Erythroblast (primary cell): ENCODE results near the gene FGD6.

ENCODE experiments used
- GATA1 ChIP-seq: IDR thresholded peaks from 2 replicates; pipeline ENCODE4 v1.6.1; 2011; ENCODE audit warnings: low read depth, mild to moderate bottlenecking, control low read depth, low read length, moderate library complexity
- POLR2A ChIP-seq: IDR thresholded peaks from 2 replicates; pipeline ENCODE4 v1.6.1; 2011; ENCODE audit warnings: mild to moderate bottlenecking, low read length

- TF ChIP-seq POLR2A = no peak
- TF ChIP-seq GATA1 = no peak
These were observed 11.3 kb upstream of the FGD6 start for GRCh38 chr12:95228617-95229016.
